ENCODE data around the gene DPEP1.

DPEP1 gene

GRCh38 chr16:89613231-89613953 is at the start of gene DPEP1:
TSS of gene DPEP1 (plus strand) at chr16:89613642. CDS start at chr16:89630411, 16,769 bp downstream.
- DNase-seq (ENCODE audit: low spot score) = no peak
- in situ Hi-C loops (cut with MboI; ENCODE audit: low sequenced_read_pairs, unreplicated experiment) = no loop called here
- no peak for TF ChIP-seq CTCF (IDR thresholded peaks at IDR 0.05; ENCODE audit: borderline replicate concordance, control extremely low read depth, extremely low read depth, insufficient read depth, missing control alignments)

GRCh38 chr16:89564476-89565255 is 48.8 kb upstream of the DPEP1 start:
- no peak for DNase-seq (ENCODE audit: low spot score)
- in situ Hi-C loops (cut with MboI; ENCODE audit: low sequenced_read_pairs, unreplicated experiment) = no loop called here
- TF ChIP-seq CTCF (IDR thresholded peaks at IDR 0.05; ENCODE audit: borderline replicate concordance, control extremely low read depth, extremely low read depth, insufficient read depth, missing control alignments) = no peak

GRCh38 chr16:89565256-89565505 is 48.3 kb upstream of the DPEP1 start:
- no peak for DNase-seq (ENCODE audit: low spot score)
- TF ChIP-seq CTCF (IDR thresholded peaks at IDR 0.05; ENCODE audit: borderline replicate concordance, control extremely low read depth, extremely low read depth, insufficient read depth, missing control alignments) = no peak
- in situ Hi-C loops (cut with MboI; ENCODE audit: low sequenced_read_pairs, unreplicated experiment) = no loop called here

- TF ChIP-seq CTCF (IDR thresholded peaks at IDR 0.05; ENCODE audit: borderline replicate concordance, control extremely low read depth, extremely low read depth, insufficient read depth, missing control alignments) = peak; percentile 58
- peak; percentile 72 for DNase-seq (ENCODE audit: low spot score)
- in situ Hi-C loops (cut with MboI; ENCODE audit: low sequenced_read_pairs, unreplicated experiment) = no loop called here
Observed at GRCh38 chr16:89565506-89566372, 47.7 kb upstream of the DPEP1 start.

GRCh38 chr16:89567656-89568594 is 45.5 kb upstream of the DPEP1 start:
- no peak for DNase-seq (ENCODE audit: low spot score)
- in situ Hi-C loops (cut with MboI; ENCODE audit: low sequenced_read_pairs, unreplicated experiment) = no loop called here
- no peak for TF ChIP-seq CTCF (IDR thresholded peaks at IDR 0.05; ENCODE audit: borderline replicate concordance, control extremely low read depth, extremely low read depth, insufficient read depth, missing control alignments)

Data from GM13976 (cell line).